Heart left ventricle (tissue), 13 donors: ENCODE measurements around the gene TMSB4X.

Experiments
- POLR2A ChIP-seq, 2 donors: fragments of 450-650 bp; IDR thresholded peaks; one replicate each; pipeline ENCODE4 v1.6.1; 2017; ENCODE audit warnings: antibody characterized with exemption in 2 of 2, mild to moderate bottlenecking in 2 of 2, moderate library complexity in 2 of 2
- TF ChIP-seq, protein P1 (sequence below), 12 donors: fragments of 200-600 bp; sonication (generic) in 4 of 12; IDR thresholded peaks; one replicate each; pipeline versions ENCODE4 v1.5.0 to v1.8.0; 2018 to 2022; ENCODE audit warnings: antibody characterized with exemption in 12 of 12, mild to moderate bottlenecking in 5 of 12
- donor health status: ischemic (EF 13 %, LVEDD 7.1; RV severe dilation, severe dysfunction).
- donor health status: DM: no; HTN: yes; CAD: no.
- donor health status: DM: no; HTN: no; CAD: no.
- donor health status: ischemic (EF 25% LVEDD 6.9; RV normal size, moderate dysfunction).
- donor health status: ischemic (EF 25% LVEDD 5.7; RV mildly dilated, moderate dysfunction).
- donor health status: ischemic (EF 35%, LVEDD 5.7; RV mildly dilated, moderate dysfunction).
- donor health status: nonischemic (EF 11% LVEDD 7.7; RV severe dilation, severe dysfunction).
- donor health status: DM: yes; HTN: yes; CAD: no.
- donor health status: PGD.
- donor health status: ischemic (EF 29% LVEDD 5.4; RV normal size, mild dysfunction).
- donor health status: nonischemic (EF 23%, LVEDD 6.1; RV moderate dilation, normal function).

DNA sequence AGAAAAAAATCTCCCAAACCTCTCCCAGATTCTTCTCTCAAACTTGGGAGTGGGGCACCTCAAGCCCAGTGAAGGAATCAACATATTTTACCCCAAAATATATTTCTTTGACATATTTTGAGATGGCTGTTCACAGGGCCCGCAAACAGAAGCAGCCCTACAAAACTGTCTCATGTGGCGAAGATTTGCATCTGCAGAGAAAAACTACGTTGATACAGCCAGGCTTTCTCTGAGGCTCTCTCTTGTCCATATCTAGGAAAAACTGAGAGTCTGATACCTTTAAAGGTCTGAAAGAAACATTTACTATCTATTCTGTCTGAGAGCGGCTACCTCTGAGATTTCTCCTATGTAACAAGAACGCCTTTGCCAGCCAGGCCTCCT is 23.3 kb upstream of the TMSB4X start:
- TF ChIP-seq POLR2A (IDR thresholded peaks at IDR 0.05) = no peak
- TF ChIP-seq, protein P1, sequence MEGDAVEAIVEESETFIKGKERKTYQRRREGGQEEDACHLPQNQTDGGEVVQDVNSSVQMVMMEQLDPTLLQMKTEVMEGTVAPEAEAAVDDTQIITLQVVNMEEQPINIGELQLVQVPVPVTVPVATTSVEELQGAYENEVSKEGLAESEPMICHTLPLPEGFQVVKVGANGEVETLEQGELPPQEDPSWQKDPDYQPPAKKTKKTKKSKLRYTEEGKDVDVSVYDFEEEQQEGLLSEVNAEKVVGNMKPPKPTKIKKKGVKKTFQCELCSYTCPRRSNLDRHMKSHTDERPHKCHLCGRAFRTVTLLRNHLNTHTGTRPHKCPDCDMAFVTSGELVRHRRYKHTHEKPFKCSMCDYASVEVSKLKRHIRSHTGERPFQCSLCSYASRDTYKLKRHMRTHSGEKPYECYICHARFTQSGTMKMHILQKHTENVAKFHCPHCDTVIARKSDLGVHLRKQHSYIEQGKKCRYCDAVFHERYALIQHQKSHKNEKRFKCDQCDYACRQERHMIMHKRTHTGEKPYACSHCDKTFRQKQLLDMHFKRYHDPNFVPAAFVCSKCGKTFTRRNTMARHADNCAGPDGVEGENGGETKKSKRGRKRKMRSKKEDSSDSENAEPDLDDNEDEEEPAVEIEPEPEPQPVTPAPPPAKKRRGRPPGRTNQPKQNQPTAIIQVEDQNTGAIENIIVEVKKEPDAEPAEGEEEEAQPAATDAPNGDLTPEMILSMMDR (IDR thresholded peaks at IDR 0.05) = no peak
